Measurements from ENCODE around the gene TSPAN4.
A peak's percentile ranks its signal among the peaks of the same experiment; 100 is the strongest.

Gene TSPAN4

GRCh38 chr11:853682-854448 lies 11.2 kb downstream of the TSPAN4 start:
- no peak for DNase-seq

GRCh38 chr11:854601-855329 lies 12.1 kb downstream of the TSPAN4 start:
- DNase-seq = no peak

GRCh38 chr11:855330-855674 lies 12.7 kb downstream of the TSPAN4 start:
- no peak for DNase-seq

- no peak for DNase-seq
These were observed 13.1 kb downstream of the TSPAN4 start for GRCh38 chr11:855796-856195.

GRCh38 chr11:856397-856796 lies 13.7 kb downstream of the TSPAN4 start:
- DNase-seq = no peak

GRCh38 chr11:858053-858761 lies 15.6 kb downstream of the TSPAN4 start:
- DNase-seq = no peak

GRCh38 chr11:858762-859339 lies 16.2 kb downstream of the TSPAN4 start:
- no peak for DNase-seq

- DNase-seq = peak; percentile 69
These were observed 16.9 kb downstream of the TSPAN4 start for GRCh38 chr11:859394-860131.

- DNase-seq = no peak
These were observed 17.8 kb downstream of the TSPAN4 start for GRCh38 chr11:860234-861104.

- no peak for DNase-seq
These were observed 18.4 kb downstream of the TSPAN4 start for GRCh38 chr11:861105-861479.

GRCh38 chr11:862081-862661 lies 19.5 kb downstream of the TSPAN4 start:
- no peak for DNase-seq

- DNase-seq = no peak
These were observed 20.0 kb downstream of the TSPAN4 start for GRCh38 chr11:862696-863022.

- DNase-seq = no peak
These were observed 20.6 kb downstream of the TSPAN4 start for GRCh38 chr11:863023-863909.

GRCh38 chr11:863910-864827 lies 21.5 kb downstream of the TSPAN4 start:
- DNase-seq = no peak

- DNase-seq = no peak
These were observed 22.2 kb downstream of the TSPAN4 start for GRCh38 chr11:864898-865297.

GRCh38 chr11:865462-866430 lies 23.1 kb downstream of the TSPAN4 start:
- DNase-seq = no peak

GRCh38 chr11:866481-866880 lies 23.8 kb downstream of the TSPAN4 start:
- no peak for DNase-seq

- DNase-seq = no peak
These were observed 25.3 kb downstream of the TSPAN4 start for GRCh38 chr11:867856-868358.
